H9 (cell line): ENCODE data around the gene SKIDA1. TPM values are rescaled to one million over a fixed set of nuclear protein-coding genes. Genes with fewer than 3 reads are reported as not detected.

Experiments used
- DNase-seq: peaks from one replicate; pipeline ENCODE4 v3.0.0-alpha.2; 2017
- H2AFZ ChIP-seq: one replicate; pipeline ENCODE4 v1.6.1; 2013; ENCODE audit warnings: mild to moderate bottlenecking, low read length, control low read depth, moderate library complexity
- H2AK5ac ChIP-seq: 2 replicates; pipeline ENCODE4 v1.6.1; 2013; ENCODE audit warnings: low read length, control low read depth, mixed read lengths; ENCODE audit not compliant: insufficient read length
- H2BK120ac ChIP-seq: one replicate; pipeline ENCODE4 v1.6.1; 2013; ENCODE audit warnings: low read depth, mild to moderate bottlenecking, low read length, control low read depth, inconsistent platforms; ENCODE audit not compliant: poor library complexity, severe bottlenecking
- H2BK12ac ChIP-seq: 2 replicates; pipeline ENCODE4 v1.6.1; 2013; ENCODE audit warnings: low read length, control low read depth, mixed read lengths, low read depth; ENCODE audit not compliant: insufficient read length
- H2BK15ac ChIP-seq: 2 replicates; pipeline ENCODE4 v1.6.1; 2013; ENCODE audit warnings: low read depth, low read length, control low read depth
- H2BK20ac ChIP-seq: one replicate; pipeline ENCODE4 v1.6.1; 2013; ENCODE audit warnings: low read depth, mild to moderate bottlenecking, low read length, control low read depth, inconsistent platforms; ENCODE audit not compliant: poor library complexity, severe bottlenecking
- H2BK5ac ChIP-seq: 2 replicates; pipeline ENCODE4 v1.6.1; 2013; ENCODE audit warnings: low read length, control low read depth, mixed read lengths; ENCODE audit not compliant: insufficient read length
- H3K14ac ChIP-seq: 2 replicates; pipeline ENCODE4 v1.6.1; 2013; ENCODE audit warnings: low read length, control low read depth; ENCODE audit not compliant: insufficient read depth
- H3K18ac ChIP-seq: 2 replicates; pipeline ENCODE4 v1.6.1; 2013; ENCODE audit warnings: low read depth, mild to moderate bottlenecking, mixed read lengths, low read length, control low read depth; ENCODE audit not compliant: insufficient read length
- H3K23ac ChIP-seq: 2 replicates; pipeline ENCODE4 v1.6.1; 2013; ENCODE audit warnings: low read length, control low read depth, mixed read lengths, low read depth; ENCODE audit not compliant: insufficient read length
- H3K23me2 ChIP-seq: 2 replicates; pipeline ENCODE4 v1.6.1; 2013; ENCODE audit warnings: low read depth, mild to moderate bottlenecking, mixed read lengths, low read length, control low read depth; ENCODE audit not compliant: insufficient read length, poor library complexity, severe bottlenecking
- H3K27ac ChIP-seq: 2 replicates; pipeline ENCODE4 v1.5.1; 2013; ENCODE audit warnings: low read length, control low read depth, mixed read lengths, low read depth; ENCODE audit not compliant: insufficient read length
- H3K27me3 ChIP-seq: 2 replicates; pipeline ENCODE4 v1.6.1; 2013; ENCODE audit warnings: low read length, control low read depth, inconsistent platforms; ENCODE audit not compliant: insufficient read depth
- H3K4ac ChIP-seq: 2 replicates; pipeline ENCODE4 v1.6.1; 2013; ENCODE audit warnings: low read depth, mild to moderate bottlenecking, control low read depth, inconsistent platforms, low read length, moderate library complexity
- H3K4me1 ChIP-seq: 2 replicates; pipeline ENCODE4 v1.6.1; 2013; ENCODE audit warnings: low read length, control low read depth, inconsistent platforms; ENCODE audit not compliant: insufficient read depth
- H3K4me2 ChIP-seq: 2 replicates; pipeline ENCODE4 v1.6.1; 2013; ENCODE audit warnings: low read length, control low read depth, mixed read lengths; ENCODE audit not compliant: insufficient read length, insufficient read depth
- H3K56ac ChIP-seq: 2 replicates; pipeline ENCODE4 v1.6.1; 2013; ENCODE audit warnings: low read depth, mild to moderate bottlenecking, mixed read lengths, low read length, control low read depth; ENCODE audit not compliant: insufficient read length
- H3K79me1 ChIP-seq: 2 replicates; pipeline ENCODE4 v1.6.1; 2013; ENCODE audit warnings: low read depth, mild to moderate bottlenecking, moderate library complexity, low read length, control low read depth, inconsistent platforms; ENCODE audit not compliant: insufficient read depth, poor library complexity, severe bottlenecking
- H3K79me2 ChIP-seq: 2 replicates; pipeline ENCODE4 v1.6.1; 2013; ENCODE audit warnings: low read length, control low read depth, inconsistent platforms; ENCODE audit not compliant: insufficient read depth
- H3K9ac ChIP-seq: 2 replicates; pipeline ENCODE4 v1.6.1; 2013; ENCODE audit warnings: low read length, control low read depth, mixed read lengths; ENCODE audit not compliant: insufficient read length; ENCODE audit errors: extremely low read depth
- H3K9me3 ChIP-seq: one replicate; pipeline ENCODE4 v1.6.1; 2013; ENCODE audit warnings: low read depth, low read length, inconsistent platforms; ENCODE audit not compliant: control insufficient read depth
- H3T11ph ChIP-seq: one replicate; pipeline ENCODE4 v1.6.1; 2013; ENCODE audit warnings: mild to moderate bottlenecking, low read length, control low read depth, inconsistent platforms
- H4K20me1 ChIP-seq: one replicate; pipeline ENCODE4 v1.6.1; 2013; ENCODE audit not compliant: control insufficient read depth, insufficient read length, insufficient read depth
- H4K5ac ChIP-seq: 2 replicates; pipeline ENCODE4 v1.6.1; 2013; ENCODE audit warnings: low read depth, mild to moderate bottlenecking, mixed read lengths, low read length, control low read depth; ENCODE audit not compliant: insufficient read length
- H4K8ac ChIP-seq: replicated peaks from 2 replicates; pipeline ENCODE4 v1.6.1; 2013; ENCODE audit warnings: low read length, control low read depth, mixed read lengths, low read depth; ENCODE audit not compliant: insufficient read length
- H4K91ac ChIP-seq: 2 replicates; pipeline ENCODE4 v1.6.1; 2013; ENCODE audit warnings: low read depth, mild to moderate bottlenecking, moderate library complexity, mixed read lengths, low read length, control low read depth; ENCODE audit not compliant: insufficient read length
- H3K27ac Mint-ChIP-seq, 3 experiments: 2 replicates in 2 of 3; 3 replicates in 1 of 3; pipeline ENCODE4 v1.8.0; 2020 to 2021; ENCODE audit warnings: mixed read lengths in 3 of 3, mild to moderate bottlenecking in 1 of 3, moderate library complexity in 1 of 3
- H3K27me3 Mint-ChIP-seq: 2 replicates; pipeline ENCODE4 v1.8.0; 2021; ENCODE audit warnings: low read depth, mild to moderate bottlenecking, moderate library complexity, mixed read lengths
- H3K36me3 Mint-ChIP-seq, 3 experiments: 2 replicates in 2 of 3; 3 replicates in 1 of 3; pipeline ENCODE4 v1.8.0; 2020 to 2021; ENCODE audit warnings: low read depth in 3 of 3, mixed read lengths in 3 of 3; ENCODE audit not compliant: insufficient read depth in 1 of 3
- H3K4me1 Mint-ChIP-seq, 2 experiments: 2 replicates each; pipeline ENCODE4 v1.8.0; 2020; ENCODE audit warnings: mixed read lengths in 2 of 2
- H3K4me3 Mint-ChIP-seq, 2 experiments: 2 replicates in 1 of 2; 3 replicates in 1 of 2; pipeline ENCODE4 v1.8.0; 2020 to 2021; ENCODE audit warnings: mild to moderate bottlenecking in 2 of 2, mixed read lengths in 2 of 2, moderate library complexity in 1 of 2
- H3K9me3 Mint-ChIP-seq, 2 experiments: 2 replicates in 1 of 2; 3 replicates in 1 of 2; pipeline ENCODE4 v1.8.0; 2020; ENCODE audit warnings: mild to moderate bottlenecking in 2 of 2, mixed read lengths in 2 of 2, moderate library complexity in 1 of 2
- CTCF ChIP-seq: fragments of 200-600 bp; sonication (generic); conservative IDR thresholded peaks from 3 replicates; pipeline ENCODE4 v1.8.0; 2021; ENCODE audit warnings: antibody characterized with exemption, mild to moderate bottlenecking
- WGBS: extraction: QIAGEN DNeasy Blood & Tissue Kit; methylation state at CpG from one replicate; pipeline ENCODE4 v1.1.7; 2013; ENCODE audit warnings: missing lambda C conversion rate, low lambda C conversion rate, mixed read lengths; ENCODE audit not compliant: insufficient read length; ENCODE audit errors: extremely low coverage; 5-methylcytosine and 5-hydroxymethylcytosine counted together
- total RNA-seq: library from RNA; stranded (reverse); gene quantifications from 2 replicates; pipeline ENCODE4 v1.2.1, GENCODE V29; 2021

The SKIDA1 gene
- total RNA-seq, 1 experiment from 2014 or later = 5.9 TPM

GRCh38 chr10:21496343-21497176 lies 28.9 kb downstream of the SKIDA1 start:
- Histone ChIP-seq H2AFZ (no peak overlapping the region), H4K8ac (no peak overlapping the region), H3K79me2 (no peaks in the 10 kb centered on the region), H4K20me1 (no peaks in the 10 kb centered on the region), H3K27me3 (peaks cover 19% of the 10 kb centered on the region; the same call in 1 of the 2 replicates), H3K4me1 (peaks cover 8% of the 10 kb centered on the region; the same call in 1 of the 2 replicates), H3K4ac (no peak overlapping the region), H2BK20ac (no peak overlapping the region), H3K56ac (no peak overlapping the region), H3K23me2 (peaks cover 38% of the 10 kb centered on the region), H2BK12ac (no peak overlapping the region), H3K18ac (peak overlapping the region; percentile 78), H4K91ac (no peak overlapping the region), H3T11ph (no peak overlapping the region), H4K5ac (no peak overlapping the region), H3K23ac (no peak overlapping the region), H3K14ac (peak overlapping the region; percentile 69), H2BK15ac (no peak overlapping the region), H3K9ac (peak overlapping the region; percentile 59), H3K9me3 (no peaks in the 10 kb centered on the region), H3K27ac (no peak overlapping the region), H3K4me2 (peak overlapping the region; percentile 70), H2BK5ac (peak overlapping the region; percentile 64), H2BK120ac (no peak overlapping the region), H3K79me1 (no peaks in the 10 kb centered on the region), H2AK5ac (no peak overlapping the region)
- Mint-ChIP-seq H3K4me1 (peaks cover 43 to 54% of the 10 kb centered on the region in 2 experiments), H3K27ac (peak overlapping the region; percentile 75 to 85 (median 76); a peak in 5 of 7 replicates), H3K4me3 (peak overlapping the region; percentile 78 to 88), H3K9me3 (no peaks in the 10 kb centered on the region; a peak in 1 of 5 replicates), H3K36me3 (peaks cover 2 to 13% (median 9%) of the 10 kb centered on the region in 3 experiments; a peak in 5 of 7 replicates), H3K27me3 (peaks cover 38% of the 10 kb centered on the region)
- peak; percentile 62 for DNase-seq
- no CpG with 5 or more reads among the region's 72 CpGs for WGBS
- TF ChIP-seq CTCF = peak; percentile 38; the same call in 2 of the 3 replicates
